IMR-90 (cell line): ENCODE data around the gene RIMBP2. TPM values are rescaled to one million over a fixed set of nuclear protein-coding genes. Genes with fewer than 3 reads are reported as not detected.

Source experiments
- ATAC-seq: fragments of 200-7000 bp; cut with Tn5 transposase; 2 replicates; pipeline ENCODE4 v1.9.1; 2020; ENCODE audit warnings: low read depth, mild to moderate bottlenecking, moderate library complexity
- BruUV-seq: library from RNA; stranded (reverse); fragments of 400-500 nt; replicated peaks from 2 replicates; lab custom pipeline; 2021; lab: Mats Ljungman, UMichigan
- CTCF ChIA-PET: fragments of 300-600 bp; formaldehyde crosslinking; extraction: SDS; loops from one replicate; lab custom pipeline; 2021; ENCODE audit warnings: antibody characterized with exemption; lab: Yijun Ruan, JAX
- POLR2A ChIA-PET: fragments of 300-600 bp; sonication (Branson Sonifier 250); formaldehyde crosslinking; loops from one replicate; lab custom pipeline; 2022; ENCODE audit warnings: antibody characterized with exemption; ENCODE audit not compliant: unreplicated experiment; lab: Charles Lee
- DNase-seq: peaks from one replicate; pipeline ENCODE4 v3.0.0; 2013
- H2AFZ ChIP-seq: replicated peaks from 2 replicates; pipeline ENCODE3; 2013; ENCODE audit warnings: low read length, mild to moderate bottlenecking; ENCODE audit not compliant: poor library complexity
- H2AK5ac ChIP-seq: 2 replicates; pipeline ENCODE4 v1.6.1; 2013; ENCODE audit warnings: low read depth, low read length, inconsistent platforms
- H2AK9ac ChIP-seq: replicated peaks from 2 replicates; pipeline ENCODE3; 2013; ENCODE audit warnings: mild to moderate bottlenecking, low read depth, low read length, moderate library complexity; ENCODE audit not compliant: poor library complexity
- H2BK120ac ChIP-seq: 2 replicates; pipeline ENCODE4 v1.6.1; 2013; ENCODE audit warnings: low read depth, low read length, inconsistent platforms
- H2BK15ac ChIP-seq: 3 replicates; pipeline ENCODE4 v1.6.1; 2013; ENCODE audit warnings: low read depth, low read length, inconsistent platforms
- H2BK20ac ChIP-seq: 2 replicates; pipeline ENCODE4 v1.6.1; 2013; ENCODE audit warnings: low read depth, mild to moderate bottlenecking, inconsistent platforms, low read length, moderate library complexity
- H2BK5ac ChIP-seq: 2 replicates; pipeline ENCODE4 v1.6.1; 2013; ENCODE audit warnings: mild to moderate bottlenecking, low read depth, low read length, inconsistent platforms; ENCODE audit not compliant: poor library complexity, severe bottlenecking
- H3K14ac ChIP-seq: replicated peaks from 2 replicates; pipeline ENCODE4 v1.6.1; 2013; ENCODE audit warnings: low read depth, low read length, inconsistent platforms
- H3K18ac ChIP-seq: 2 replicates; pipeline ENCODE4 v1.6.1; 2013; ENCODE audit warnings: low read depth, low read length, control low read depth
- H3K23ac ChIP-seq: 2 replicates; pipeline ENCODE4 v1.6.1; 2013; ENCODE audit warnings: low read depth, low read length, inconsistent platforms
- H3K27ac ChIP-seq: 2 replicates; pipeline ENCODE4 v1.5.1; 2013; ENCODE audit warnings: mild to moderate bottlenecking, control low read depth, low read length; ENCODE audit not compliant: insufficient read depth
- H3K27me3 ChIP-seq: 2 replicates; pipeline ENCODE4 v1.6.1; 2013; ENCODE audit warnings: low read length; ENCODE audit not compliant: control insufficient read depth, insufficient read depth
- H3K36me3 ChIP-seq: 2 replicates; pipeline ENCODE4 v1.6.1; 2013; ENCODE audit warnings: low read length, mixed read lengths; ENCODE audit not compliant: control insufficient read depth, insufficient read depth
- H3K4ac ChIP-seq: 2 replicates; pipeline ENCODE4 v1.6.1; 2013; ENCODE audit warnings: low read depth, low read length, inconsistent platforms
- H3K4me1 ChIP-seq: 2 replicates; pipeline ENCODE4 v1.6.1; 2013; ENCODE audit warnings: low read length, mixed read lengths; ENCODE audit not compliant: control insufficient read depth, insufficient read depth
- H3K4me2 ChIP-seq: 2 replicates; pipeline ENCODE4 v1.6.1; 2013; ENCODE audit warnings: low read depth, mild to moderate bottlenecking, control low read depth, low read length, moderate library complexity
- H3K4me3 ChIP-seq: 2 replicates; pipeline ENCODE4 v1.5.1; 2013; ENCODE audit warnings: low read depth, mild to moderate bottlenecking, control low read depth, low read length, moderate library complexity; ENCODE audit not compliant: insufficient read depth
- H3K56ac ChIP-seq: 2 replicates; pipeline ENCODE4 v1.6.1; 2013; ENCODE audit warnings: low read length, inconsistent platforms; ENCODE audit not compliant: insufficient read depth; ENCODE audit errors: extremely low read depth
- H3K79me1 ChIP-seq, 2 experiments: 2 replicates each; pipeline ENCODE4 v1.6.1; 2013; ENCODE audit warnings: low read length in 2 of 2, inconsistent platforms in 1 of 2, low read depth in 1 of 2
- H3K9ac ChIP-seq: 2 replicates; pipeline ENCODE4 v1.6.1; 2013; ENCODE audit warnings: low read depth, low read length, control low read depth
- H3K9me1 ChIP-seq: 2 replicates; pipeline ENCODE4 v1.6.1; 2013; ENCODE audit warnings: low read length, inconsistent platforms; ENCODE audit not compliant: insufficient read depth
- H3K9me3 ChIP-seq: 2 replicates; pipeline ENCODE4 v1.6.1; 2013; ENCODE audit warnings: low read length; ENCODE audit not compliant: control insufficient read depth, insufficient read depth
- H4K20me1 ChIP-seq: 2 replicates; pipeline ENCODE4 v1.6.1; 2013; ENCODE audit warnings: low read length, inconsistent platforms; ENCODE audit not compliant: insufficient read depth
- H4K5ac ChIP-seq: 2 replicates; pipeline ENCODE4 v1.6.1; 2013; ENCODE audit warnings: mild to moderate bottlenecking, low read depth, low read length, control low read depth
- H4K8ac ChIP-seq, 2 experiments: 2 replicates each; pipeline ENCODE4 v1.6.1; 2013; ENCODE audit warnings: low read depth in 2 of 2, low read length in 2 of 2, control low read depth in 1 of 2, inconsistent platforms in 1 of 2
- H4K91ac ChIP-seq: 2 replicates; pipeline ENCODE4 v1.6.1; 2013; ENCODE audit warnings: low read depth, low read length, inconsistent platforms; ENCODE audit not compliant: insufficient read depth
- CEBPB ChIP-seq: IDR thresholded peaks from 2 replicates; pipeline ENCODE4 v1.6.1; 2012; ENCODE audit warnings: low read depth, low read length, improper control_type of control experiment
- MXI1 ChIP-seq: IDR thresholded peaks from 2 replicates; pipeline ENCODE4 v1.6.1; 2012; ENCODE audit warnings: low read depth, mild to moderate bottlenecking, low read length, moderate library complexity, borderline replicate concordance
- WGBS, 2 experiments: methylation state at CpG; one replicate each; pipeline versions ENCODE4 v1.1.5 to v1.1.7; 2013; ENCODE audit warnings: missing lambda C conversion rate in 2 of 2; ENCODE audit not compliant: insufficient read length in 1 of 2; ENCODE audit errors: extremely low coverage in 2 of 2; 5-methylcytosine and 5-hydroxymethylcytosine counted together
- dilution Hi-C: fragments of 300-500 bp; cut with HindIII; formaldehyde crosslinking; loops from one replicate; pipeline ENCODE4 v1.14.3; 2018; ENCODE audit warnings: low sequenced_read_pairs; ENCODE audit not compliant: unreplicated experiment
- in situ Hi-C: fragments of 300-500 bp; cut with MboI; formaldehyde crosslinking; loops from 3 replicates; pipeline ENCODE4 v1.14.3; 2019; ENCODE audit warnings: low sequenced_read_pairs, inconsistent platforms, mixed read lengths
- intact Hi-C: fragments of 100-400 bp; cut with micrococcal nuclease; formaldehyde crosslinking; loops from 2 replicates; pipeline ENCODE4 v1.10.0; 2022
- polyA plus RNA-seq, 3 experiments: library from polyadenylated mRNA; depleted of rRNA; stranded (reverse); fragments of >200 nt; gene quantifications; 2 replicates each; pipeline ENCODE4 v1.2.3, GENCODE V29; 2012; ENCODE audit warnings: low replicate concordance in 1 of 3
- total RNA-seq: library from RNA; depleted of rRNA; stranded (reverse); fragments of >200 nt; gene quantifications from 2 replicates; pipeline ENCODE4 v1.2.3, GENCODE V29; 2012

The RIMBP2 gene
- total and polyA plus RNA-seq, 2 of the 4 experiments (the other 2 are of a cell fraction), result not detected

- Histone ChIP-seq H4K91ac (no peak overlapping the region), H2BK120ac (no peak overlapping the region), H3K9ac (no peak overlapping the region), H2BK20ac (no peak overlapping the region), H3K4ac (no peak overlapping the region), H2BK15ac (no peak overlapping the region), H2AFZ (no peak overlapping the region), H3K36me3 (no peaks in the 10 kb centered on the region), H3K14ac (no peak overlapping the region), H3K4me2 (no peak overlapping the region), H4K20me1 (no peaks in the 10 kb centered on the region), H3K27me3 (no peaks in the 10 kb centered on the region), H3K18ac (no peak overlapping the region), H3K56ac (no peak overlapping the region), H3K23ac (no peak overlapping the region), H3K9me1 (no peaks in the 10 kb centered on the region), H3K27ac (no peak overlapping the region), H3K4me1 (no peaks in the 10 kb centered on the region), H2AK5ac (no peak overlapping the region), H2AK9ac (no peak overlapping the region), H4K5ac (no peak overlapping the region), H3K79me1 (no peaks in the 10 kb centered on the region), H2BK5ac (peak overlapping the region; percentile 26), H4K8ac (no peak overlapping the region), H3K4me3 (no peak overlapping the region), H3K9me3 (peaks cover 33% of the 10 kb centered on the region)
- ChIA-PET POLR2A (no interaction called here), CTCF (no interaction called here)
- WGBS, 2 experiments, result 40% methylated on average over 5 of the region's 5 CpGs; no CpG with 5 or more reads in 1 of the 2 experiments
- TF ChIP-seq MXI1 (no peak), CEBPB (peak; percentile 77)
- no peak for ATAC-seq
- dilution Hi-C loops (no loop called here), in situ Hi-C loops (no loop called here), intact Hi-C loops (no loop called here)
- DNase-seq, result no peak
- BruUV-seq, result no TSS peak
Observed at GRCh38 chr12:130583317-130583716, 132.8 kb downstream of the RIMBP2 start.
